DOHH2 (cell line): Measurements from ENCODE around the gene ZER1.

ENCODE experiments used
- H3F3A ChIP-seq: fragments of 200-600 bp; sonication (generic), shearing (Covaris generic); 2 replicates; pipeline ENCODE4 v1.6.0; 2016; ENCODE audit warnings: antibody characterized with exemption, mild to moderate bottlenecking; ENCODE audit not compliant: control insufficient read depth, insufficient read depth
- H3K27ac ChIP-seq: fragments of 200-600 bp; sonication (generic); 2 replicates; pipeline ENCODE4 v1.5.1; 2014; ENCODE audit warnings: low read depth, mild to moderate bottlenecking, low read length, moderate library complexity
- H3K27me3 ChIP-seq: fragments of 200-600 bp; sonication (generic); 2 replicates; pipeline ENCODE4 v1.6.1; 2014; ENCODE audit warnings: mild to moderate bottlenecking, low read length, mixed read lengths; ENCODE audit not compliant: control insufficient read depth
- H3K36me3 ChIP-seq: fragments of 200-600 bp; sonication (generic); 2 replicates; pipeline ENCODE4 v1.6.1; 2014; ENCODE audit warnings: mild to moderate bottlenecking, low read length, moderate library complexity, mixed read lengths; ENCODE audit not compliant: control insufficient read depth
- H3K4me1 ChIP-seq: fragments of 200-600 bp; sonication (generic); 2 replicates; pipeline ENCODE4 v1.6.1; 2014; ENCODE audit warnings: mild to moderate bottlenecking, low read length, mixed read lengths; ENCODE audit not compliant: control insufficient read depth
- H3K4me2 ChIP-seq: fragments of 200-600 bp; sonication (generic); 2 replicates; pipeline ENCODE4 v1.6.0; 2014; ENCODE audit warnings: mild to moderate bottlenecking, low read length, moderate library complexity
- H3K4me3 ChIP-seq: fragments of 200-600 bp; sonication (generic); 2 replicates; pipeline ENCODE4 v1.5.1; 2014; ENCODE audit warnings: mild to moderate bottlenecking, low read length, mixed read lengths
- H3K79me2 ChIP-seq: fragments of 200-600 bp; sonication (generic); 2 replicates; pipeline ENCODE4 v1.6.1; 2014; ENCODE audit warnings: mild to moderate bottlenecking, low read length, mixed read lengths; ENCODE audit not compliant: control insufficient read depth
- H3K9me2 ChIP-seq: fragments of 200-600 bp; sonication (generic); replicated peaks from 2 replicates; pipeline ENCODE4 v1.6.1; 2014; ENCODE audit warnings: mild to moderate bottlenecking, low read length, mixed read lengths; ENCODE audit not compliant: control insufficient read depth
- H3K9me3 ChIP-seq: fragments of 200-600 bp; sonication (generic); 2 replicates; pipeline ENCODE4 v1.6.1; 2014; ENCODE audit warnings: antibody characterized with exemption, low read length, mixed read lengths; ENCODE audit not compliant: control insufficient read depth, insufficient read depth
- H4K20me1 ChIP-seq: fragments of 200-600 bp; sonication (generic); 2 replicates; pipeline ENCODE4 v1.6.0; 2014; ENCODE audit warnings: low read depth, mild to moderate bottlenecking, antibody characterized with exemption, low read length, moderate library complexity; ENCODE audit not compliant: control insufficient read depth, insufficient read depth
- EZH2phosphoT487 ChIP-seq: fragments of 200-600 bp; sonication (generic); IDR thresholded peaks from 2 replicates; pipeline ENCODE4 v1.6.1; 2017; ENCODE audit warnings: borderline replicate concordance, mild to moderate bottlenecking, antibody characterized with exemption, low read length, moderate library complexity, mixed read lengths
- TF ChIP-seq, protein P1 (sequence below): fragments of 200-600 bp; sonication (generic); IDR thresholded peaks from one replicate; pipeline ENCODE4 v1.5.1; 2014; ENCODE audit warnings: antibody characterized with exemption, mild to moderate bottlenecking, low read depth, low read length; ENCODE audit not compliant: poor library complexity, severe bottlenecking

The ZER1 gene

DNA sequence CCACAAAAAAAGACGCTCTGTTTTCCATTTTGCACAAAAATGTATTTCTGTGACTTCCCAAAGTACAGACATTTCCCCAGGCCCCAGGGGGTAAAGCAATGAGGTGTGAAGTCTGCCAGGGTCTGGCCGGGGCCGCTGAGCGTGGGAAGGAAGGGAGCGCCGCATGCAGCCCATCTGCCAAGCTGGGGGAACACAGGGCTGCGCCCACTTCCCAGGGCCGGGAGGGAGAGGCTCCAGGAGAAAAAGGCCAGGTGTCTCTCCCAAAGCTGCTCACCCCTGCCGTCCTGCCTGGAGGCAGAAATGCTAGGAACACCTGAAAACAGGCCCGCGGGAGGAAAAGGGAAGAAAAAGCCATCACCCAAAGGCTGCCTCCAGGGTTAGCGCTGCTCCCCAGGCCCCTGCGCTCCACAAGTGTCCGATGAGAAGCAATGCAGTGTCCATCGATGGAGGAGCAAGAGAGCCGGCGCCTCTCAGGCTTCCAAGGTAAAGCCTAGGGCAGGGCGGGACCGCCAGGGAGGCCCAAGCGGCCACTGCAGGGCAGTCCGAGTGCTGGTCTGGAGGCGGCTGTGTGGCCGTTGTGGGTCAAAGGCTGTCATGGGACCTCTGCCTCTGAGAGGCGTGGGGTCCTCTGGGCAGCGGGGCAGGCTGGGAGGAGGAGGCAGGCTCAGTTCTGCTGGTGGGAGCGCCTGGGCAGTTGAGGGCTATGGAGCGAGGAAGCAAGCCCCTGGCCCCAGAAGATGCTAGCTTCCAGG is 41.8 kb downstream of the ZER1 start:
- Histone ChIP-seq H3K4me3 (no peak overlapping the region), H3K9me3 (no peaks in the 10 kb centered on the region), H3F3A (peaks cover 10% of the 10 kb centered on the region), H3K4me1 (peaks cover 11% of the 10 kb centered on the region), H3K27me3 (no peaks in the 10 kb centered on the region), H4K20me1 (no peaks in the 10 kb centered on the region), H3K36me3 (peaks cover 6% of the 10 kb centered on the region; the same call in 1 of the 2 replicates), H3K9me2 (no peaks in the 10 kb centered on the region), H3K27ac (no peak overlapping the region), H3K79me2 (no peaks in the 10 kb centered on the region), H3K4me2 (no peak overlapping the region)
- TF ChIP-seq EZH2phosphoT487 = no peak
- TF ChIP-seq, protein P1, sequence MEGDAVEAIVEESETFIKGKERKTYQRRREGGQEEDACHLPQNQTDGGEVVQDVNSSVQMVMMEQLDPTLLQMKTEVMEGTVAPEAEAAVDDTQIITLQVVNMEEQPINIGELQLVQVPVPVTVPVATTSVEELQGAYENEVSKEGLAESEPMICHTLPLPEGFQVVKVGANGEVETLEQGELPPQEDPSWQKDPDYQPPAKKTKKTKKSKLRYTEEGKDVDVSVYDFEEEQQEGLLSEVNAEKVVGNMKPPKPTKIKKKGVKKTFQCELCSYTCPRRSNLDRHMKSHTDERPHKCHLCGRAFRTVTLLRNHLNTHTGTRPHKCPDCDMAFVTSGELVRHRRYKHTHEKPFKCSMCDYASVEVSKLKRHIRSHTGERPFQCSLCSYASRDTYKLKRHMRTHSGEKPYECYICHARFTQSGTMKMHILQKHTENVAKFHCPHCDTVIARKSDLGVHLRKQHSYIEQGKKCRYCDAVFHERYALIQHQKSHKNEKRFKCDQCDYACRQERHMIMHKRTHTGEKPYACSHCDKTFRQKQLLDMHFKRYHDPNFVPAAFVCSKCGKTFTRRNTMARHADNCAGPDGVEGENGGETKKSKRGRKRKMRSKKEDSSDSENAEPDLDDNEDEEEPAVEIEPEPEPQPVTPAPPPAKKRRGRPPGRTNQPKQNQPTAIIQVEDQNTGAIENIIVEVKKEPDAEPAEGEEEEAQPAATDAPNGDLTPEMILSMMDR = no peak

DNA sequence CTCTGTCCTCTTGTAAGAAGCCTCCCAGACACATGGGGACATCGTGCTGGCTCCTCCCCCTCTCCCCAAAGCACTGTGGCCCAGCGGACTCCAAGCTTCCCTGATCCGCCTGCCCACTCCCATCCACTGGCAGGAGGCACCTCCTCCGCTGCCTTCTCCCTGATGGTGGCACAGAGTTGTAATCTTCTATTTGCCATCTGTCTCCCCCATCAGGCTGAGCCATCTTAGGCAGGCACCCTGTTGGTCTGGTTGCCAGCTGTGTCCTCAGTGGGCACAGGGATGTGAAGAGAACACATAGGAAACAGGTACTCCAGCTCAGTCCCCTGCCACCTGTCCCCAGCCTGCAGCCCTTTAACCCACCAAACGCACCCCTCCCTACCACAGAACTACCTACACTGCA is 42.4 kb downstream of the ZER1 start:
- H4K20me1 ChIP-seq = no peaks in the 10 kb centered on the region
- TF ChIP-seq EZH2phosphoT487 = no peak
- no peak overlapping the region for H3K27ac ChIP-seq
- no peaks in the 10 kb centered on the region for H3K27me3 ChIP-seq
- H3K4me3 ChIP-seq = no peak overlapping the region
- no peaks in the 10 kb centered on the region for H3K9me3 ChIP-seq
- H3F3A ChIP-seq = peaks cover 15% of the 10 kb centered on the region
- peaks cover 17% of the 10 kb centered on the region for H3K4me1 ChIP-seq
- 0 out of 2 replicates have a peak, but pooled peaks cover 2% of the 10 kb centered on the region for H3K79me2 ChIP-seq
- no peak overlapping the region for H3K4me2 ChIP-seq
- no peaks in the 10 kb centered on the region for H3K9me2 ChIP-seq
- peaks cover 6% of the 10 kb centered on the region; the same call in 1 of the 2 replicates for H3K36me3 ChIP-seq

DNA sequence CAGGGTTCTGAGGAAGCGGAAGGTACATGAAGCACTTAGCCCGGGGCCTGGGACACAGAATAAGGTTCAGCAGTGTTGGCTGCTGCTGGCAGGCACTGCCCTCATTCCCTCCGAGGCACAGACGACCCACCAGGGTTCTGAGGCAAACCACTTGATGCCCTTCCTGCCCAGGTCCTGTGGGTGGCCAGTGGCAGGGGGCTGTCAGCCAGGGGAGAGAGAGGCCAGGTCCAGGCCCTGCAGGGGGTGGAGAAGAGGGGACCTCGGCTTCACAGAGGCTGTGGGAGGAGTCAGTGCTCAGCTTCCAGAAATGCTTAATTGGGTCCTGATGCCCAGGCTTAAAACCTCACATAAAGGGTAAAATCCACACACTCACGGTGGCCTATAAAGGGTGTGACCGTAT is 43.4 kb downstream of the ZER1 start:
- Histone ChIP-seq H3K4me2 (no peak overlapping the region), H3K4me3 (no peak overlapping the region), H3K79me2 (peaks cover 8% of the 10 kb centered on the region), H4K20me1 (no peaks in the 10 kb centered on the region), H3K27me3 (no peaks in the 10 kb centered on the region), H3K36me3 (peaks cover 9% of the 10 kb centered on the region; the same call in 1 of the 2 replicates), H3F3A (peaks cover 15% of the 10 kb centered on the region), H3K9me3 (no peaks in the 10 kb centered on the region), H3K9me2 (no peaks in the 10 kb centered on the region), H3K27ac (no peak overlapping the region), H3K4me1 (peaks cover 17% of the 10 kb centered on the region)
- TF ChIP-seq, protein P1 = no peak
- no peak for TF ChIP-seq EZH2phosphoT487

DNA sequence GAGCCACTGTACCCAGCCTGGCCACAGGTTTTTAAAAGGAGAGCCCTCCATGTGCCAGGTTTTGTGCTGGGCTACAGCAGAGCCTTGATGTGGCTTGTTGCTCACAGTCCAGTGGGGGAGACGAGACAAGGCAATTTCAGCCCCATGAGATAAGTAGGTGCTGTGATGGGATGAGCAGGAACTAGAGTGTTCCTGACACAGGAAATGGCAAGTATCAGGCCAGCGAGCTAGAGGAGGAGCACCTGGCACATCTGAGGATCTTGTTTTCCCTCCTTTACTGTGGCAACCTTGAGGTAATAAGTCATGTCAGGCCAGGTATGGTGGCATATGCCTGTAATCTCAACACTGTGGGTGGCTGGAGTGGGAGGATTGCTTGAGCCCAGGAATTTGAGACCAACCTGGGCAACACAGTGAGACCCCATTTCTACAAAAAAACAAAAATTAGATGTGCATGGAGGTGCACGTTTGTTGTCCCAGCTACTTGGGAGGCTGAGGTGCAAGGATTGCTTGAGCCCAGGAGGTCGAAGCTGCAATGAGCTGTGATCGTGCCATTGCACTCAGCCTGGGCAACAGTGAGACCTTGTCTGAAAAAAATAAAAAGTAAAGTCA is 44.0 kb downstream of the ZER1 start:
- Histone ChIP-seq H4K20me1 (no peaks in the 10 kb centered on the region), H3K27me3 (no peaks in the 10 kb centered on the region), H3K27ac (no peak overlapping the region), H3K4me2 (no peak overlapping the region), H3K79me2 (peaks cover 14% of the 10 kb centered on the region), H3K4me3 (no peak overlapping the region), H3K9me3 (no peaks in the 10 kb centered on the region), H3K36me3 (0 out of 2 replicates have a peak, but pooled peaks cover 6% of the 10 kb centered on the region), H3K9me2 (no peaks in the 10 kb centered on the region), H3K4me1 (peaks cover 17% of the 10 kb centered on the region), H3F3A (peaks cover 15% of the 10 kb centered on the region)
- no peak for TF ChIP-seq EZH2phosphoT487
- TF ChIP-seq, protein P1 = no peak
